GM04503 (cell line): Measurements from ENCODE around the gene IRF2BPL.
"Not testable (repeated sequence)": the region's sequence is repeated elsewhere in the genome, so short reads cannot be mapped to it uniquely, and the experiment has no call there.

Source experiments
- DNase-seq: peaks from one replicate; pipeline ENCODE4 v3.0.0-alpha.2; 2012; ENCODE audit warnings: low read depth

Gene IRF2BPL

DNA sequence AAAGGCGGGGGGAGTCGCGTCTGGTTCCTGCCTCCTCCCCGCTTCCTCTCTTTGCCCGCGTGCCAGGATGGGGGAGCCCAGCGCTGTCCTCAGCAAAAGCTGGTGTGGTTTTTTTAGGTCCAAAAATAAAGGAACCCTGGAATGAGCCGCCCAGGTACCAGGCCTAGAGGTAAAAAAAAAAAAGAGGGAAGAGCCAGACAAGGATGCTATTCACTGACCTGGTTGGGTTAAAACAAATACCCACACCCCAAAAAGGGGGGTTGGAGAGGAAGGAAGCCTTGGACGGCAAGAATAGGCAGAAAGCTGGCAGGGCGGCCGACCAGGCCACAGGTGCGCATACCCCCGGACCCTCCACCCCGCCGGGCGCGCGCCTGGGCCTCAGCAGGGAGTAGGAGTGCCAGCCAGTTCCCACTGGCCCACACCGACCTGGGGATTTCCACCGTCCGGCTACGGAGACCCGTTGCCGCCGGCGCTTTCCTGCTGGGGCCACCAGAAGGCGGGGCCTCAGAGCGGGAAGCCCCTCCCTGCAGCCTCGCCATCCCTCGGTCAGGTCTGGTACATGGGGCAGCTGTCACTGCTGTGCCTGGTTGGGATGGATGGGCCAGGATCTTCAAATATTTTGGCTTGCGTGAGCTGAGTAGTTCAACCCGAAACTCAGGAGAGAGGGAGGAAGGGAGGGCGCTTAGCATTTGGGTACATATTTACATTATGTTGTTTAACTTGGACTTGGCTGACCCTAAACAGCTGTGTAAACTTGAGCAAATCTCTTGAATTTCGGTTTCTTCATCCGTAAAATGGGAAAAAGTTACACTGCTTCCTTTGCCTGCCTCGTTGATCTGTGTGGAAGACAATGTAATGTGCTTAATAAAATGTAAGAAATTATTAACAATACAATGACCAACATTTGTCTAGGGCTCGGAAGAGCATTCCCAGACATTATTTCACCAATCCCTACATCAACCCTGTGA lies 5.4 kb upstream of the IRF2BPL start:
- DNase-seq: no peak

- peak; percentile 95 for DNase-seq
Observed at GRCh38 chr14:77032844-77033621, 4.5 kb upstream of the IRF2BPL start.

DNA sequence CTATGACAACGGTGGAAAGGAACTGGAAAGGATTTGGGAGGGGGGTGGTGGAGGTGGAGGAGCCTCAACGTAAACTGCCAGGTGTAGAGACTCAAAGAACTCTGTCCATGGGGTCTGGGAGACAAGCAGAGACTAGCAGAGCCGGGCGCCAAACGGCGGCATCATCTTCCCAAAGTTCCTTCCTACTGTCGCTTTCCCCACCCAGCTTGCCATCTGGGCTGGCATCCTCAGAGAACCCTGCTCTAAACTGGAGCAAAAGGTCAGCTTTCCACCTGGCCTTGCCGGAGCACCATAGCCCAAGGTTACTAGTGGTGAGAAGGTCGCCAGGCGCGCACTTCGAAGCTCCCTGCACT lies 4.0 kb upstream of the IRF2BPL start:
- no peak for DNase-seq

DNA sequence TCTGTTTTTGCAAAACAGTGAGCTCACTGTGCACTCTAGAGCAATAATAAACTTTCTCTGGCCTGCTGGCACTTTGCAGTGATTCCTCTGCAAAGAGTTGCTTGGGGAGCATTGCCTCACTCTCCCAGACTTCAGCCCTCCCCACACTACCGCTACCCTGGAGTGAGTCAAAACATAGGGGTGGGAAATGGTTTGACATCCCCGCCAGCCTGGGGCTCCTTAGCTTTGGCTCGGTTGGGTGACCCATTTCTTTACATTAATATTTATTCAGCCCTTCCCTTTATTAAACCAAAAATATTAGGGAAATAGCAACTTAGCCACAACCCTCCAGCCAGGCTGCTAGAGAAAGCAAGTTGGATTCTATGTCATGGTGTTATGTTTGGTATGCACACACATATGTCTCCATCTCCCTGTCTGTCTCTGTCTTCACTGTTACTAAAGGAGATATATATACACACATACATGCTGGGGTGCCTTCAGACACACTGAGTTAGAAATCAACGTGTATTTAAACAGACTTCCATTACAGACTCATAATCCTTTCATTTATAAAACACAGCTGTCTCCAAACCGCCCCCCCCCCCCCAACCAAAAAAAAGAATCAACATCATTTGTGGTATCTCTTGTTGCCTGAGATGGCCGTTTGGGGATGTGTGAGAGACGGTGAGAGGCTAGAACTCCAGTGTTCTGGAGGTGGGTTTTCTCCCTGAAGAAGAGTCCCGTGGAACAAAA lies 3.4 kb upstream of the IRF2BPL start:
- no peak for DNase-seq

- no peak for DNase-seq
Observed at GRCh38 chr14:77027538-77028383, 747 bp downstream of the IRF2BPL start.

DNA sequence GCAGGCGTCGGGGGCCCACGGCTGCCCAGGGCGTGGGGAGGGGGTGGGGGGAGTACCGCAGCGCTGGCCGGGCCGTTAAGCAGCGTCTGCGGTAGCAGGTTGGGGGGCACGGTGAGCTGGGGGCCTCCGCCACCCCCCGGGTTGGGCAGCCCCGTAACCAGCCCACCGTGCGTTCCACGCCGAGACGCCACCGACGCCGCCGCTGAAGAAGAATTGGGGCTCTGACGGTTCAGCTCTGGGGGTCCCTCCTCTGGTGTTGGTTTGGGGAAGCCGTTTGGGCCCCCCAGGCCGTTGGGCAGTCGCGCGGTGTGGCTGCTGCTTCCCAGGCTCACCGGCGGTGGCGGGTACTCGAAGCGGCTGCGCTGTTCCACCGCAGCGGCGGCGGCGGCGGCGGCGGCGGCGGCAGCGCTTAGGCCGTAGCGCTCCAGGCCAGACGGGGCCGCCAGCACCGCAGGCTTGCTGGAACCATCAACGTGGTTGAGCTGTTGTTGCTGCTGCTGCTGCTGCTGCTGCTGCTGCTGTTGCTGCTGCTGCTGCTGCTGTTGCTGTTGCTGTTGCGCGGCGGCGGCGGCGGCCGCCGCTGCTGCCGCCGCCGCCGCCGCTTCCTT lies 1.5 kb downstream of the IRF2BPL start:
- DNase-seq: no peak

GRCh38 chr14:77026166-77026929 lies 2.2 kb downstream of the IRF2BPL start:
- DNase-seq: no peak

DNA sequence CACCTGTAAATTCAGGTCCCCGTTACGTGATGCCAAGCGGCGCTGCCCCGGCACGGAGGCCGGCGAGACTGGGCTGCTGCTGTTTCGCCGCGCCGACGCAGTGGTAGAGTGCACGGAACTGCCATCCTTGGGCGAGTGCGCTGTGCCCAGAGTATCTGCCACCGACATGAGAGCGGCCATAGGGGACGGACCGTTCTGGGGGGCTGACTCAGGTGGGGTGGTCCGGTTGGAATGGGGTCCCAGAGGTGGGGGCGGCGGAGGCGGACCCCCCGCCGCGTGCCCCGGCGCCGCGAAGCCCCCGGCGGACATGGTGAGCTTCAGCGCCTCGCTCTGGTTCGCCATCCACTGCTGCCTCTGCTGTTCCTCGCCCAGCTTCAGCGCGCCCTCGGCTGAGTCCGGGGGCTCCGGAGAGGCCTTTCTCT lies 2.8 kb downstream of the IRF2BPL start:
- no peak for DNase-seq

DNA sequence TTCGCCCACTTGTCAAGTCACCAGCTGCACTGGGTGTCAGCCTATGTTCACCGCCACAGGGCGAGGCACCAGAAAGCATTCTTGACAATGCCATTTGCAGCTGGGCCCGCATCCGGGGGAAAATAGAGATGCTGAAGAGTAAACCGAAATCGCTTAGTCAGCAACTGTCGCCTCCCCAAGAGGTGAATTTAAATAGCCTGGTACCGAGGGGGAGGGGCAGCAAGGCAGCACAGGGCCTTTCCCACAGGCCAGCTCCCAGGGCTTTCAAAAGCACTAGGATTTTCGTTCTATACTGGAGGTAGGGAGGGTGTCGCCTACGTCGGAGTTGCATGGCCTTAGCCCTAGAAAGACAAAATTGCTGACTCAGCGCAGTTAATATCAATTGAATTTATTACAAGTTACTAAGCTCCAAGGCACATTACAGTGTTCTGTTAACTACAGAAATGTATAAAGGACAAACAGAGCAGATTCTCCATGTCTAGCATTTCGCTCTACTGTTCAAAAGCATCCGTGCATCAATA lies 4.3 kb downstream of the IRF2BPL start:
- no peak for DNase-seq

DNA sequence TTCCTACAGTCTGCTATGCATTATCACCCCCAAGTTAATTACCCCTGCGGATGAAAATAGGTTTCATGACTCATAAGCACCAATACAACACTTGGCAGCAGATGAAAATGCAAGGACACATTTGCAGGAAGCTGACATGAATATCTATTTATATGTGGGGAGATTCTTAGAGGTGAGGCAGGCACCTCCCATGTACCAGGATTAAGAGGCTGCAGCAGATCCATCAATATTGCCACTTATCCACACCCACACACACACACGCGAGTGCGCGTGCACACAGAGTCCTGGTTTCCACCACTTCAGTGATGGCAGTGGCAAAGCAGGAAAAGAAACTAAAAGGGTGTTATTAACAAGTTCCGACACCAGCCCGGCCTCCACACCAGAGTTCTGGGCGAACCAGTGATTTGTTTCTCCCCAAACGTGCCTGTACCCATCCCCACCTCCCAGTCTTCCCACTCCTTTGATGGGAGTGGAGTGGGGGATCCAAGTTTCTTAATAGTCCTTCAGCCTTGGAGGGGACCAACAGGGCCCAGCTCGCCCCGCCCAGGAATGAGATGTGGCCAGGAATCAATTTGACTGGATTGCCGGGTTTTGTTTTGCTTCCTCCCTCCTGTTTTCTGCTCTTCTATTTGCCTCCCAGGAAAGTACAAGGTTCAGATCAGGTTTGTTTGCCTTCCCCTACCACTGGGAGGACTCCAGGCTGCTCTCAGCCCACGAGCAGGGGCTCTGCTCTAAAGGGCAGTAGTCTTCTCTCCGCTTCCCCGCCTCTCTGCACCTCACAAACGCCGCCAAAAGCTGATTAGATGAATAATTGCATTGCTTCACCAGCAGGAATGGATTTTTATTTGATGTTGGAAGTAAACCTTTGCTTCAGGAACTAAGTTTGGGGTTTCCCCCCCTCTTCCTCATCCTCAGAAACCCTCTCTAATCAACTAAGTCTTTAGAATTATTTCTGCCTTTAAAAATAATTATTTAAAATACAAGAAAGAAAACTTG lies 5.2 kb downstream of the IRF2BPL start:
- DNase-seq: no peak

- no peak for DNase-seq
Observed at GRCh38 chr14:77022236-77022852, 6.2 kb downstream of the IRF2BPL start.

DNA sequence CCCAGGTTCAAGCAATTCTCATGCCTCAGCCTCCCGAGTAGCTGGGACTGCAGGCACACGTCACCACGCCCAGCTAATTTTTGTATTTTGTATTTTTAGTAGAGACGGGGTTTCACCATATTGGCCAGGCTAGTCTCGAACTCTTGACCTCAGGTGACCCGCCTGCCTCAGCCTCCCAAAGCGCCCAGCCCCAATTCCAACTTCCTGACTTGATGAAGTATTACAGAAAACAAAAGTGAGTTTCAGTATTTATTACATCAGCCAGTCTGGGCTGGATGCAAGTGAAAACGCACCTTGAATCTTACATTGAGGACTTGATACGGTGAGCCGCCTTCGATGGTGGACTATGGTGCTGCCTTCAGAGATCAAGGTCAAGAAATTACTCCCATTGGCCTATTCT lies 7.1 kb downstream of the IRF2BPL start:
- DNase-seq: not testable (repeated sequence)

- no peak for DNase-seq
Observed at GRCh38 chr14:77018785-77019184, 9.7 kb downstream of the IRF2BPL start.

DNA sequence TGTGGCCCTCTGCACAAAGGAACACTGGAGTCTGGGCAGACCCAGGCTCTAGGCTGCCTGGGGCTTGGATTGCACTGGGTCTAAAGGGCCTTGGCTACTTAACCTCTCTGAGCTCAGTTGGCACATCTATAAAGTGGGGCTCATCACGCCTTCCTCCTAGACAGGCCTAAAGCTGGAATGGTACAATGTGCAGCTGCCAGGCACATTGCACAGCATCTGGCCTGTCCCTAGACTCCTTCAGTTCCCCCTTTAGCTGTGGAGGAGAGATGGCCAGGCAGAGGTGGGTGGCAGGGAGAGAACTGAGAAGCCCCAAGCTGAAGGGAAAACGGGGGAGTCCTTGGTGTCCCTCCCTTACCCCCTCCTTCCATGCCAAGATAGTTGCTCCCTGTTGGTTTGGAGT lies 10.8 kb downstream of the IRF2BPL start:
- no peak for DNase-seq

DNA sequence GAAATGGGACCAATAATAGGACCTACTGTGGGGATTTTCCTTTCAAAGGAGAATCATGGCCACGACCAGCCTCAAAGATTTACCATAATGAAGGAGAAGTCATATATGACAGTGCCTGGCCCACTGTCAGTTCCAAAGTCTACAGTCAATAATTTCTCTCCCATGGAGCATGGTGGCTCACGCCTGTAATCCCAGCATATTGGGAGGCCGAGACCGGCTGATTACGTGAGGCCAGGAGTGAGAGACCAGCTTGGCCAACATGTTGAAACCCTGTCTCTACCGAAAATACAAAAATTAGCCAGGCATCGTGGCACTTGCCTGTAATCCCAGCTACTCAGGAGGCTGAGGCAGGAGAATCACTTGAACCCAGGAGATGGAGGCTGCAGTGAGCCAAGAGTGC lies 13.8 kb downstream of the IRF2BPL start:
- DNase-seq: no peak

DNA sequence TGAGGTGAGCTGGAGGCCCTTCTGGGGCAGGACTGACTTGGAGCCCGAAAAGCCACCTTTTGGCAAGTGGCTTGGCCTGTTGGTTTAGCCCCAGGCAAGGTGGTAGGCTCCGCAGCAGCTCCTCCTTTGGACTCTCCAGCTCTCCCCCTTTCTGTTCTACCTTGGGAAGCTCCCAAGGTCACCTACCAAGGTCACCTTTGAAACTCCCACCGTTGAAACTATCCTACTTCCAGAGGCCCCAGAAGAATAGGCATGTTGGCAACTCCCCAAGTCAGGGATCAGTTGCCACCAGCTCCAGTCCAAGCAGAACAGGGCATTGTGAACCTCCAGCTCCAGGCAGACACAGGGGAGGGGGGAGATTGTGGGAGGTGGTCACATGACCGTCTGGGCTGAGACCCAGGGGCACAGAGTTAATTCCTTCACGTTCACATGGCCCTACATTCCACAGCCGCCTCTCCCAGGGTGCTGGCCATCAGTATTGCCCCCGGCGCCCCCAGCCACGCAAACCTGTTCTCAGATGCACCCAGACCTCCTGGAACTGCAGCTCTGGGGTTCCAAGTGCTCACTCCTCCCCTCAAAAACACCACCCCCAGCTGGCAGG lies 14.4 kb downstream of the IRF2BPL start:
- no peak for DNase-seq

- DNase-seq: no peak
Observed at GRCh38 chr14:77012193-77012765, 16.2 kb downstream of the IRF2BPL start.

DNA sequence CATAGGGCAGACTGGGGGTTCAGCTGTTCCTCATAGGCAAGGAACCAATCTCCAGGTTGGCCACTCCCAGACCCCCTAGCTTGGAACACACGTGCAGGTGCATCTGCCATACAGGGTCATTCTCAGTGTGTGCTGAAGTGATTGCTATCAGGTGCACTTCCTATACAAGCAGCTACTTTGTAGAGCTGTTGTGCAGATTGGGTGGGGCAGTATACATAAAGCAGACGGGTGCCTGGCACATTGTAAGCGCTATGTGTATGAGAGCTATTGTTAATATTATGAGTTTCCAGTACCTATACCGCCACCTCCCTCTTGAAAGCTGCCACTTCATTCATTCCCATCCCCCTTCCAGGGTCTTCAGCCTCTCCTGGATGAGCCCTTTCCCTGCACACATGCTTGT lies 17.3 kb downstream of the IRF2BPL start:
- DNase-seq: no peak
